Measurements from ENCODE around the gene LSAMP. TPM values are rescaled to one million over a fixed set of nuclear protein-coding genes. Genes with fewer than 3 reads are reported as not detected.
A peak's percentile ranks its signal among the peaks of the same experiment; 100 is the strongest.

The LSAMP gene
- total RNA-seq, 1 donor from 2014 or later, result 4.4 TPM

DNA sequence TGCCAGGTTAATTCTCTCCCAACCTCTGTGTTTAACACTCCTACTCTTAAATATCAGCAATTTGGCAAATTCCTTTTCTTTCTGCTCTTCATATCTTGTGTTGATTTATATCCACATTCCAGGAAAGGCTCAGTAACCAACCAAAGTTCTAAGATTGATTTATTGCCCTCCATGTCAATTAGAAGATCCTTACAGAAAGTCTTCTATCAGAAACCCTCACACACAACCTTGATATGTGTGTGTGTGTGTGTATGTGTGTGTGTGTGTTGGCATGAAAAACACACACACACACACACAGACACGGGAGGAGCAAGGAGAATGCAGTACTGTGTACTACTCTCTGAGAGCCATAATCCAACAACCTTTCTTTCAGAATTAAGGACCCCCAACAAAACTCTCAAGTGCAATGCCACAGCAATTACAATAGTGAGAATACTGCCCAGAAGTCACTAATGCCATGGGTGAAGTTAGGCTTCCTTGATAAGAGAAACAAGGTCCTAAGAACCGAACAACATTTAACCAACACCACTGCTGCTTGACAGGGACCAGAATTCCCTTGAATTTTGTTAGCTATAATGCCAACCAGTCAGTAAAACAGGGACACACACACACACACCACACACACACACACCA, 1.1 kb downstream of the LSAMP start:
- DNase-seq (ENCODE audit: extremely low spot score, unreplicated experiment), result no peak
- H3K27me3 Mint-ChIP-seq (ENCODE audit: unreplicated experiment), result peaks cover 39% of the 10 kb centered on the region
- no peaks in the 10 kb centered on the region for H3K9me3 Mint-ChIP-seq (ENCODE audit: unreplicated experiment)
- no peaks in the 10 kb centered on the region for H3K36me3 Mint-ChIP-seq (ENCODE audit: unreplicated experiment)
- no peak overlapping the region for H3K27ac Mint-ChIP-seq (ENCODE audit: unreplicated experiment)
- TF ChIP-seq, protein P1, sequence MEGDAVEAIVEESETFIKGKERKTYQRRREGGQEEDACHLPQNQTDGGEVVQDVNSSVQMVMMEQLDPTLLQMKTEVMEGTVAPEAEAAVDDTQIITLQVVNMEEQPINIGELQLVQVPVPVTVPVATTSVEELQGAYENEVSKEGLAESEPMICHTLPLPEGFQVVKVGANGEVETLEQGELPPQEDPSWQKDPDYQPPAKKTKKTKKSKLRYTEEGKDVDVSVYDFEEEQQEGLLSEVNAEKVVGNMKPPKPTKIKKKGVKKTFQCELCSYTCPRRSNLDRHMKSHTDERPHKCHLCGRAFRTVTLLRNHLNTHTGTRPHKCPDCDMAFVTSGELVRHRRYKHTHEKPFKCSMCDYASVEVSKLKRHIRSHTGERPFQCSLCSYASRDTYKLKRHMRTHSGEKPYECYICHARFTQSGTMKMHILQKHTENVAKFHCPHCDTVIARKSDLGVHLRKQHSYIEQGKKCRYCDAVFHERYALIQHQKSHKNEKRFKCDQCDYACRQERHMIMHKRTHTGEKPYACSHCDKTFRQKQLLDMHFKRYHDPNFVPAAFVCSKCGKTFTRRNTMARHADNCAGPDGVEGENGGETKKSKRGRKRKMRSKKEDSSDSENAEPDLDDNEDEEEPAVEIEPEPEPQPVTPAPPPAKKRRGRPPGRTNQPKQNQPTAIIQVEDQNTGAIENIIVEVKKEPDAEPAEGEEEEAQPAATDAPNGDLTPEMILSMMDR (IDR thresholded peaks at IDR 0.05), result no peak
- peaks cover 23% of the 10 kb centered on the region for H3K4me1 Mint-ChIP-seq (ENCODE audit: unreplicated experiment)
- H3K4me3 Mint-ChIP-seq (ENCODE audit: unreplicated experiment), result peak overlapping the region; percentile 73

DNA sequence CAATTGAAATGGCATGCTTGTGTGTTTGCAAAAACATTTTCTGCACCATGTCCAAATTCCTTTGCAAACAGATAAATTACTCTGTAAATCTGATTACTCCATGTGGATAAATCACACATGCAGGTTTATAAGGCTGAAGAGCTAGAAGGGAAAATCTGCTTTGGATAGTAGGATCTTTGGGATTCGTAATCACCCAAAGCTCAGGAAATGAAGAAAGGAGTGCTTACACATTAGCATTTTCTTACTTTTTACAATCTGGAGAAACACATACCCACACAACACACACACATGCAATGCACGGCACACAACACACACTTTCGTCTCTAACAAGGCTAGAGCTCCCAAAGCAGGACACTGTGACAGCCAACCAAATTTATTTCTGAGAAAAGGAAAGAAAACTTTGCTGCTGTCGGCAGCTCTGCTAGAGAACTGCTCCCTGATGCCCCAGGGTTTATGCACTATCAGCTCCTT, 2.1 kb downstream of the LSAMP start:
- TF ChIP-seq, protein P1 (IDR thresholded peaks at IDR 0.05), result no peak
- no peaks in the 10 kb centered on the region for H3K9me3 Mint-ChIP-seq (ENCODE audit: unreplicated experiment)
- H3K4me1 Mint-ChIP-seq (ENCODE audit: unreplicated experiment), result peaks cover 23% of the 10 kb centered on the region
- no peaks in the 10 kb centered on the region for H3K36me3 Mint-ChIP-seq (ENCODE audit: unreplicated experiment)
- no peak for DNase-seq (ENCODE audit: extremely low spot score, unreplicated experiment)
- no peak overlapping the region for H3K27ac Mint-ChIP-seq (ENCODE audit: unreplicated experiment)
- peak overlapping the region; percentile 28 for H3K4me3 Mint-ChIP-seq (ENCODE audit: unreplicated experiment)
- peaks cover 39% of the 10 kb centered on the region for H3K27me3 Mint-ChIP-seq (ENCODE audit: unreplicated experiment)

DNA sequence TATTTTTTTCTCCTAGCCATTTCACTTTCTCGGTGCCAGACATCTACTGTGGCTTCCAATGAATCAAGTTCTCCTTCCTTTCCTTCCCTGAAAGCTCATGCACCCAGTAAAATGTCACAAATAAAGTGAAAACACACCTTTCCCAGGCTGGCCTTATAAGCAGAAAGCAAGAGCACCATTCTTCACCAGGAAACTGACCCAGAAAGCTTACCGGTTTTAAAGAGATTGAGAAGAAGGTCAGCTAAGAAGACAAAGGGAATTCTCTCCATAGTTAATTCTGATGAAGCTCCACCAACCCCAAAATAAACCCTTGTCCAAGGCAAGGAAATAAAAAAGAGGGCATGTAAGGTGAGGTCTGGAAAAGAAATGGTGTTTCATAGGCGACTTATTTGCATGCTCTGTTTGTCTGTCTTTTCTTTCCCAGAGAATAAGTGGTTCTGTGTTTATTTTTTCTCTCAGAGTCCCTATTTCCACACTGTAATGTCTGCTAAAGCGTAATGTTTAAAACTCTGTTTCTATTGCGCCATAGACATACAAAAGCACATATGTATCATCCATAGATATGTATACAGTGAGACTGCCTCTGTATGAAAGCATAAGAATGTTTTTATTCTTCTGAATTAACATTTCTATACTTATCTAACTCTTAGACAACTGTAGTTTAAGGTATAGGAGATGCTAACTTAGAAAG, 2.8 kb downstream of the LSAMP start:
- no peak for DNase-seq (ENCODE audit: extremely low spot score, unreplicated experiment)
- Mint-ChIP-seq H3K9me3 (ENCODE audit: unreplicated experiment) (no peaks in the 10 kb centered on the region), H3K4me1 (ENCODE audit: unreplicated experiment) (peaks cover 23% of the 10 kb centered on the region), H3K27me3 (ENCODE audit: unreplicated experiment) (peaks cover 39% of the 10 kb centered on the region), H3K4me3 (ENCODE audit: unreplicated experiment) (no peak overlapping the region), H3K36me3 (ENCODE audit: unreplicated experiment) (no peaks in the 10 kb centered on the region), H3K27ac (ENCODE audit: unreplicated experiment) (no peak overlapping the region)
- TF ChIP-seq, protein P1 (IDR thresholded peaks at IDR 0.05), result no peak

DNA sequence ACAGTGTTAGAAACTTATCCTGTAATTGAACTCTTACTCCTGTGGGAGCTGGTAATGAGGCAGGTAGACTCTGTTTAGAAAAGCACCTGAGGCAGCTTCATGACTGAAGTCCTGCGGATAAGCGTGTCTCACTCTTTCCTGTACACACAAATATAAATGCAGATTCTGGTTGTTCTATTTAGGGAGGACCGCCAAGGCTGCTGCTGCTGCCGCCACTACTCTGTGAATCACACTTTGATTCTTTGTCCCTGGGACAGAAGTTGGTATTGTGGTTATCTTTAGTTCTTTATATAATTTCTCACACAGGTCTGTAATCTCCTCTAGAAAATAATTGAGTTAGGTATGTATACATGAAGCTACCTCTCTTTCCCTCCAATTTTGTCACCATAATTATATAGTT, 3.6 kb downstream of the LSAMP start:
- no peak for DNase-seq (ENCODE audit: extremely low spot score, unreplicated experiment)
- Mint-ChIP-seq H3K9me3 (ENCODE audit: unreplicated experiment) (no peaks in the 10 kb centered on the region), H3K4me3 (ENCODE audit: unreplicated experiment) (no peak overlapping the region), H3K27ac (ENCODE audit: unreplicated experiment) (no peak overlapping the region), H3K36me3 (ENCODE audit: unreplicated experiment) (no peaks in the 10 kb centered on the region), H3K4me1 (ENCODE audit: unreplicated experiment) (peaks cover 23% of the 10 kb centered on the region), H3K27me3 (ENCODE audit: unreplicated experiment) (peaks cover 38% of the 10 kb centered on the region)
- TF ChIP-seq, protein P1 (IDR thresholded peaks at IDR 0.05), result no peak

DNA sequence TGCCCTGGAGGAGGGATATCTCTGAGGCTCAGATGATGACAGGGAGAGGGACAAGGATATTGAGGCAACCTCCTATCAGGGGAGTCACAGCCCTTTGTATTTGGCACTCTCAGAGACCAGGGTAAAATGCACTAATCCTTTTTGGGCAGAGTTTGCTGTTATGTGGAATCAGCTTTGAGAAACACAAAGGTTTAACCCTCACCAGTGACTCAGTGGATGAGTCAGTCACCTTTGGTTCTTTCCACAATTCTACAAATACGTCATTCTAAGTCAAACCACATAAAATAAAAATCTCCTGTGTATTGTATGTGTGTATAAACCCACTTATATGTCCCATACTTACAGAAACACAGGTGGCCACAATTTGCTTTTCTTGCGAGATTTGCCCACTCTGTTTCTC, 5.1 kb downstream of the LSAMP start:
- no peaks in the 10 kb centered on the region for H3K36me3 Mint-ChIP-seq (ENCODE audit: unreplicated experiment)
- peaks cover 18% of the 10 kb centered on the region for H3K4me1 Mint-ChIP-seq (ENCODE audit: unreplicated experiment)
- no peak for DNase-seq (ENCODE audit: extremely low spot score, unreplicated experiment)
- TF ChIP-seq, protein P1 (IDR thresholded peaks at IDR 0.05), result no peak
- no peaks in the 10 kb centered on the region for H3K9me3 Mint-ChIP-seq (ENCODE audit: unreplicated experiment)
- no peak overlapping the region for H3K4me3 Mint-ChIP-seq (ENCODE audit: unreplicated experiment)
- no peak overlapping the region for H3K27ac Mint-ChIP-seq (ENCODE audit: unreplicated experiment)
- peaks cover 36% of the 10 kb centered on the region for H3K27me3 Mint-ChIP-seq (ENCODE audit: unreplicated experiment)

Data from osteocyte (in vitro differentiated cells).